Measurements from ENCODE around the gene KIAA1755. TPM values are rescaled to one million over a fixed set of nuclear protein-coding genes. Genes with fewer than 3 reads are reported as not detected.

Gene KIAA1755
- total and polyA plus RNA-seq, 2 of the 4 experiments (the other 2 are of a cell fraction) = 2.5 to 5.1 TPM

GRCh38 chr20:38203337-38203980 lies 57.1 kb downstream of the KIAA1755 start (continued):
- no peak for TF ChIP-seq RAD21 (IDR thresholded peaks at IDR 0.05; ENCODE audit: low read length)

GRCh38 chr20:38202982-38203293 lies 57.6 kb downstream of the KIAA1755 start:
- peak overlapping the region; percentile 6; the same call in 1 of the 2 replicates for H3K4ac ChIP-seq (ENCODE audit: low read depth, low read length)
- H3K9me3 ChIP-seq (ENCODE audit: control insufficient read depth, insufficient read depth, low read length) = no peaks in the 10 kb centered on the region
- peak overlapping the region; percentile 60; the same call in 1 of the 2 replicates for H2BK120ac ChIP-seq (ENCODE audit: low read depth, low read length)
- H4K5ac ChIP-seq (ENCODE audit: low read depth, low read length) = peak overlapping the region; percentile 32; the same call in 1 of the 2 replicates
- CTCF ChIA-PET = no interaction called here
- H2BK5ac ChIP-seq (ENCODE audit: low read depth, low read length, poor library complexity, severe bottlenecking) = no peak overlapping the region
- no peak overlapping the region; the same call in 1 of the 2 replicates for H3K18ac ChIP-seq (ENCODE audit: low read depth, low read length)
- H2BK20ac ChIP-seq (ENCODE audit: low read depth, low read length) = peak overlapping the region; percentile 30; the same call in 1 of the 2 replicates
- WGBS, 2 experiments (ENCODE audit: extremely low coverage in 2 of 2, insufficient read length in 1 of 2) = no CpG with 5 or more reads among the region's 8 CpGs
- H3K4me2 ChIP-seq (ENCODE audit: low read depth, low read length) = no peak overlapping the region
- no peaks in the 10 kb centered on the region for H3K36me3 ChIP-seq (ENCODE audit: control insufficient read depth, insufficient read depth, low read length)
- TF ChIP-seq CTCF (conservative IDR thresholded peaks at IDR 0.05; ENCODE audit: low read depth, low read length) = no peak
- TF ChIP-seq SMC3 (IDR thresholded peaks at IDR 0.05; ENCODE audit: low read depth, low read length) = no peak
- TF ChIP-seq MXI1 (IDR thresholded peaks at IDR 0.05; ENCODE audit: borderline replicate concordance, low read depth, low read length) = no peak
- no peak for TF ChIP-seq RCOR1 (IDR thresholded peaks at IDR 0.05; ENCODE audit: insufficient replicate concordance, low read length)
- no peak for TF ChIP-seq ELK1 (IDR thresholded peaks at IDR 0.05; ENCODE audit: borderline replicate concordance, low read depth, low read length)
- peaks cover 25% of the 10 kb centered on the region for H3K4me1 ChIP-seq (ENCODE audit: control insufficient read depth, insufficient read depth, low read length)
- POLR2A ChIA-PET (ENCODE audit: unreplicated experiment) = no interaction called here
- no peak overlapping the region for H3K9ac ChIP-seq (ENCODE audit: low read depth, low read length)
- no peak for ATAC-seq (ENCODE audit: low read depth)
- no peaks in the 10 kb centered on the region for H3K27me3 ChIP-seq (ENCODE audit: control insufficient read depth, insufficient read depth, low read length)
- no peak overlapping the region for H2AK9ac ChIP-seq (replicated peaks; ENCODE audit: low read depth, low read length, poor library complexity)
- no TSS peak for BruUV-seq (replicated peaks)
- H3K23ac ChIP-seq (ENCODE audit: low read depth, low read length) = no peak overlapping the region
- H3K79me1 ChIP-seq (ENCODE audit: low read depth in 1 of 2, low read length in 2 of 2) = no peaks in the 10 kb centered on the region
- H3K14ac ChIP-seq (replicated peaks; ENCODE audit: low read depth, low read length) = no peak overlapping the region
- no peak overlapping the region for H2AFZ ChIP-seq (replicated peaks; ENCODE audit: low read length, poor library complexity)
- no peak overlapping the region for H4K8ac ChIP-seq (ENCODE audit: low read depth in 2 of 2, low read length in 2 of 2)
- intact Hi-C loops (cut with micrococcal nuclease) (no loop called here), in situ Hi-C loops (cut with MboI; ENCODE audit: low sequenced_read_pairs) (no loop called here), dilution Hi-C loops (cut with HindIII; ENCODE audit: low sequenced_read_pairs, unreplicated experiment) (no loop called here)
- 0 out of 3 replicates have a peak overlapping the region, but pooled peaks have one; percentile 20 for H2BK15ac ChIP-seq (ENCODE audit: low read depth, low read length)
- H4K91ac ChIP-seq (ENCODE audit: insufficient read depth, low read depth, low read length) = peak overlapping the region; percentile 23; the same call in 1 of the 2 replicates
- H3K9me1 ChIP-seq (ENCODE audit: insufficient read depth, low read length) = peaks cover 28% of the 10 kb centered on the region
- H4K20me1 ChIP-seq (ENCODE audit: insufficient read depth, low read length) = no peaks in the 10 kb centered on the region
- no peak overlapping the region for H3K56ac ChIP-seq (ENCODE audit: extremely low read depth, insufficient read depth, low read length)
- peak overlapping the region; percentile 43; the same call in 1 of the 2 replicates for H2AK5ac ChIP-seq (ENCODE audit: low read depth, low read length)
- DNase-seq = no peak
- H3K27ac ChIP-seq (ENCODE audit: insufficient read depth, low read length) = no peak overlapping the region
- H3K4me3 ChIP-seq (ENCODE audit: insufficient read depth, low read depth, low read length) = no peak overlapping the region

Data from IMR-90 (cell line).